ENCODE results near the gene TTI1. TPM values are rescaled to one million over a fixed set of nuclear protein-coding genes. Genes with fewer than 3 reads are reported as not detected.

TTI1 gene
- total and polyA plus RNA-seq, 2 of the 13 experiments (the other 11 are each of a cell fraction or from before 2014, with no cell fraction given), result 22.9 to 39.8 TPM

DNA sequence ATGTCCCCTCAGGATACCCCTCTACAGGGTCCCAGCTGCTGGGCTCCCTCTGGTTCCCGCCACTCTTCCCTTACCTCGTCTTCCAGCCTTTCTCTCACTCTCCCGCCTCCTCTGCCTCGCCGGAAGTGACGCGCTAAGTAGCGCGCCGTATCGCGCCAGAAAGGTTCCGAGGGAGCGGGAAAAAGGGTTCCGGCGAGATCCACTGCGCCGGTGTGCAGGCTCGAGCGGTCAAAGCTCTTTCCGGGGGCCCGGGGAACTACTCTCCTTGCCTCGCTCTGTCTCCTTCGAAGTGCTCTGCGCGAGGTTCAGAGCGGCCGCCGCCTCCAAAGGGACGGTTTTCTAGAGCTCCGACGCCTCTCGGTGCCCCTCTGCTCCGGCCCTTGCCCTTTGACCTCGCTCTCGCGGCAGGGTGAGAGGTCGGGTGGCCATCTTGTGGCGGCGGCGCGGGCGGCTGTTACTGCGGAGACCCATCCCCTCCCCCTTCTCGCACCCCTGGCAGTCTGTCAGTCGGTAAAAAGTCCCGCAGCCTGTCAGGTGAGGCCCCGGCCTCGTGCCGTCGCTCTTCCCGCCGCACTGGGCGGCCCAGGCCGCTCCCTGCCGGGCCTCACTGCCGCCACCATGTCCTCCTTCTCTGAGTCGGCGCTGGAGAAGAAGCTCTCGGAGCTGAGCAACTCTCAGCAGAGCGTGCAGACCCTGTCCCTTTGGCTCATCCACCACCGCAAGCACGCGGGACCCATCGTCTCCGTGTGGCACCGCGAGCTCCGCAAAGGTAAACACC is at the start of gene TTI1, which contains the start of gene RPRD1B (continued):
- TF ChIP-seq, protein P1, sequence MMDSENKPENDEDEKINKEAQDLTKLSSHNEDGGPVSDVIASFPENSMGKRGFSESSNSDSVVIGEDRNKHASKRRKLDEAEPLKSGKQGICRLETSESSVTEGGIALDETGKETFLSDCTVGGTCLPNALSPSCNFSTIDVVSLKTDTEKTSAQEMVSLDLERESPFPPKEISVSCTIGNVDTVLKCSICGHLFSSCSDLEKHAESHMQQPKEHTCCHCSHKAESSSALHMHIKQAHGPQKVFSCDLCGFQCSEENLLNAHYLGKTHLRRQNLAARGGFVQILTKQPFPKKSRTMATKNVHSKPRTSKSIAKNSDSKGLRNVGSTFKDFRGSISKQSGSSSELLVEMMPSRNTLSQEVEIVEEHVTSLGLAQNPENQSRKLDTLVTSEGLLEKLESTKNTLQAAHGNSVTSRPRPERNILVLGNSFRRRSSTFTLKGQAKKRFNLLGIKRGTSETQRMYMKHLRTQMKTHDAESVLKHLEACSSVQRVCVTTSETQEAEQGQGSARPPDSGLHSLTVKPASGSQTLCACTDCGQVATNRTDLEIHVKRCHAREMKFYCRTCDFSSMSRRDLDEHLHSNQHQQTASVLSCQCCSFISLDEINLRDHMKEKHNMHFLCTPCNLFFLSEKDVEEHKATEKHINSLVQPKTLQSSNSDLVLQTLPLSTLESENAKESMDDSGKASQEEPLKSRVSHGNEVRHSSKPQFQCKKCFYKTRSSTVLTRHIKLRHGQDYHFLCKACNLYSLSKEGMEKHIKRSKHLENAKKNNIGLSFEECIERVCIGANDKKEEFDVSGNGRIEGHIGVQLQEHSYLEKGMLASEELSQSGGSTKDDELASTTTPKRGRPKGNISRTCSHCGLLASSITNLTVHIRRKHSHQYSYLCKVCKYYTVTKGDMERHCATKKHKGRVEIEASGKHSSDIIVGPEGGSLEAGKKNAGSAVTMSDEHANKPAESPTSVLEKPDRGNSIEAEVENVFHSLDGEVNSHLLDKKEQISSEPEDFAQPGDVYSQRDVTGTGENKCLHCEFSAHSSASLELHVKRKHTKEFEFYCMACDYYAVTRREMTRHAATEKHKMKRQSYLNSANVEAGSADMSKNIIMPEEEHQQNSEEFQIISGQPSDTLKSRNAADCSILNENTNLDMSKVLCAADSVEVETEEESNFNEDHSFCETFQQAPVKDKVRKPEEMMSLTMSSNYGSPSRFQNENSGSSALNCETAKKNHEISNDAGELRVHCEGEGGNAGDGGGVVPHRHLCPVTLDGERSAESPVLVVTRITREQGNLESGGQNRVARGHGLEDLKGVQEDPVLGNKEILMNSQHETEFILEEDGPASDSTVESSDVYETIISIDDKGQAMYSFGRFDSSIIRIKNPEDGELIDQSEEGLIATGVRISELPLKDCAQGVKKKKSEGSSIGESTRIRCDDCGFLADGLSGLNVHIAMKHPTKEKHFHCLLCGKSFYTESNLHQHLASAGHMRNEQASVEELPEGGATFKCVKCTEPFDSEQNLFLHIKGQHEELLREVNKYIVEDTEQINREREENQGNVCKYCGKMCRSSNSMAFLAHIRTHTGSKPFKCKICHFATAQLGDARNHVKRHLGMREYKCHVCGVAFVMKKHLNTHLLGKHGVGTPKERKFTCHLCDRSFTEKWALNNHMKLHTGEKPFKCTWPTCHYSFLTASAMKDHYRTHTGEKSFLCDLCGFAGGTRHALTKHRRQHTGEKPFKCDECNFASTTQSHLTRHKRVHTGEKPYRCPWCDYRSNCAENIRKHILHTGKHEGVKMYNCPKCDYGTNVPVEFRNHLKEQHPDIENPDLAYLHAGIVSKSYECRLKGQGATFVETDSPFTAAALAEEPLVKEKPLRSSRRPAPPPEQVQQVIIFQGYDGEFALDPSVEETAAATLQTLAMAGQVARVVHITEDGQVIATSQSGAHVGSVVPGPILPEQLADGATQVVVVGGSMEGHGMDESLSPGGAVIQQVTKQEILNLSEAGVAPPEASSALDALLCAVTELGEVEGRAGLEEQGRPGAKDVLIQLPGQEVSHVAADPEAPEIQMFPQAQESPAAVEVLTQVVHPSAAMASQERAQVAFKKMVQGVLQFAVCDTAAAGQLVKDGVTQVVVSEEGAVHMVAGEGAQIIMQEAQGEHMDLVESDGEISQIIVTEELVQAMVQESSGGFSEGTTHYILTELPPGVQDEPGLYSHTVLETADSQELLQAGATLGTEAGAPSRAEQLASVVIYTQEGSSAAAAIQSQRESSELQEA (CRISPR knock-in tag; IDR thresholded peaks at IDR 0.05; ENCODE audit: not compliant biosample characterization), result peak; percentile 93
- TF ChIP-seq YEATS2 (CRISPR knock-in tag; IDR thresholded peaks at IDR 0.05; ENCODE audit: borderline replicate concordance) (peak; percentile 98), ZNF225 (CRISPR knock-in tag; IDR thresholded peaks at IDR 0.05) (peak; percentile 67; the same call in 1 of the 2 replicates), IRF2 (CRISPR knock-in tag; IDR thresholded peaks at IDR 0.05) (peak; percentile 95), ISX (CRISPR knock-in tag; conservative IDR thresholded peaks at IDR 0.05) (peak; percentile 74; the same call in 1 of the 2 replicates), GABPB1 (CRISPR knock-in tag; IDR thresholded peaks at IDR 0.05) (peak; percentile 99), ZNF556 (CRISPR knock-in tag; IDR thresholded peaks at IDR 0.05; ENCODE audit: borderline replicate concordance) (peak; percentile 89; the same call in 1 of the 2 replicates), ZNF333 (CRISPR knock-in tag; IDR thresholded peaks at IDR 0.05; ENCODE audit: borderline replicate concordance) (peak; percentile 90; the same call in 1 of the 2 replicates), ZZZ3 (CRISPR knock-in tag; IDR thresholded peaks at IDR 0.05; ENCODE audit: borderline replicate concordance) (peak; percentile 72; the same call in 1 of the 2 replicates), NONO (IDR thresholded peaks at IDR 0.05) (no peak), NONO (CRISPR knock-in tag; conservative IDR thresholded peaks at IDR 0.05) (peak; percentile 93), ZNF724P (CRISPR knock-in tag; IDR thresholded peaks at IDR 0.05; ENCODE audit: borderline replicate concordance) (peak; percentile 62; the same call in 1 of the 2 replicates)
- TF ChIP-seq, protein P2, sequence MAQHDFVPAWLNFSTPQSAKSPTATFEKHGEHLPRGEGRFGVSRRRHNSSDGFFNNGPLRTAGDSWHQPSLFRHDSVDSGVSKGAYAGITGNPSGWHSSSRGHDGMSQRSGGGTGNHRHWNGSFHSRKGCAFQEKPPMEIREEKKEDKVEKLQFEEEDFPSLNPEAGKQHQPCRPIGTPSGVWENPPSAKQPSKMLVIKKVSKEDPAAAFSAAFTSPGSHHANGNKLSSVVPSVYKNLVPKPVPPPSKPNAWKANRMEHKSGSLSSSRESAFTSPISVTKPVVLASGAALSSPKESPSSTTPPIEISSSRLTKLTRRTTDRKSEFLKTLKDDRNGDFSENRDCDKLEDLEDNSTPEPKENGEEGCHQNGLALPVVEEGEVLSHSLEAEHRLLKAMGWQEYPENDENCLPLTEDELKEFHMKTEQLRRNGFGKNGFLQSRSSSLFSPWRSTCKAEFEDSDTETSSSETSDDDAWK (CRISPR knock-in tag; IDR thresholded peaks at IDR 0.05), result no peak
- TF ChIP-seq, protein P3, sequence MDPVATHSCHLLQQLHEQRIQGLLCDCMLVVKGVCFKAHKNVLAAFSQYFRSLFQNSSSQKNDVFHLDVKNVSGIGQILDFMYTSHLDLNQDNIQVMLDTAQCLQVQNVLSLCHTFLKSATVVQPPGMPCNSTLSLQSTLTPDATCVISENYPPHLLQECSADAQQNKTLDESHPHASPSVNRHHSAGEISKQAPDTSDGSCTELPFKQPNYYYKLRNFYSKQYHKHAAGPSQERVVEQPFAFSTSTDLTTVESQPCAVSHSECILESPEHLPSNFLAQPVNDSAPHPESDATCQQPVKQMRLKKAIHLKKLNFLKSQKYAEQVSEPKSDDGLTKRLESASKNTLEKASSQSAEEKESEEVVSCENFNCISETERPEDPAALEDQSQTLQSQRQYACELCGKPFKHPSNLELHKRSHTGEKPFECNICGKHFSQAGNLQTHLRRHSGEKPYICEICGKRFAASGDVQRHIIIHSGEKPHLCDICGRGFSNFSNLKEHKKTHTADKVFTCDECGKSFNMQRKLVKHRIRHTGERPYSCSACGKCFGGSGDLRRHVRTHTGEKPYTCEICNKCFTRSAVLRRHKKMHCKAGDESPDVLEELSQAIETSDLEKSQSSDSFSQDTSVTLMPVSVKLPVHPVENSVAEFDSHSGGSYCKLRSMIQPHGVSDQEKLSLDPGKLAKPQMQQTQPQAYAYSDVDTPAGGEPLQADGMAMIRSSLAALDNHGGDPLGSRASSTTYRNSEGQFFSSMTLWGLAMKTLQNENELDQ (CRISPR knock-in tag; IDR thresholded peaks at IDR 0.05; ENCODE audit: borderline replicate concordance), result peak; percentile 78; the same call in 1 of the 2 replicates

Data from HepG2 (cell line).